NK-92 (cell line): ENCODE results near the gene MAPK10.
"Not testable (repeated sequence)": the region's sequence is repeated elsewhere in the genome, so short reads cannot be mapped to it uniquely, and the experiment has no call there.

Experiments
- DNase-seq: peaks from one replicate; lab custom pipeline; 2025; ENCODE audit not compliant: unreplicated experiment; lab: John Stamatoyannopoulos, UW

MAPK10 gene

GRCh38 chr4:86218746-86219473 is 140.9 kb downstream of the MAPK10 start:
- DNase-seq = no peak

- no peak for DNase-seq
Measured at GRCh38 chr4:86203176-86203575, 156.7 kb downstream of the MAPK10 start.

- DNase-seq = no peak
Measured at GRCh38 chr4:86185659-86186058, 174.2 kb downstream of the MAPK10 start.

GRCh38 chr4:86184901-86185285 is 175.0 kb downstream of the MAPK10 start:
- DNase-seq = no peak

GRCh38 chr4:86184216-86184900 is 175.5 kb downstream of the MAPK10 start:
- DNase-seq = no peak

- no peak for DNase-seq
Measured at GRCh38 chr4:86181585-86181984, 178.3 kb downstream of the MAPK10 start.

- DNase-seq = no peak
Measured at GRCh38 chr4:86178211-86178610, 181.6 kb downstream of the MAPK10 start.

- no peak for DNase-seq
Measured at GRCh38 chr4:86174506-86174905, 185.3 kb downstream of the MAPK10 start.

- DNase-seq = not testable (repeated sequence)
Measured at GRCh38 chr4:86168335-86168734, 191.5 kb downstream of the MAPK10 start.

GRCh38 chr4:86160426-86160825 is 199.4 kb downstream of the MAPK10 start:
- DNase-seq = no peak

- DNase-seq = no peak
Measured at GRCh38 chr4:86159216-86159615, 200.6 kb downstream of the MAPK10 start.

GRCh38 chr4:86156531-86156930 is 203.3 kb downstream of the MAPK10 start:
- DNase-seq = no peak

- no peak for DNase-seq
Measured at GRCh38 chr4:86155766-86156165, 204.1 kb downstream of the MAPK10 start.

- no peak for DNase-seq
Measured at GRCh38 chr4:86152454-86152853, 207.4 kb downstream of the MAPK10 start.

GRCh38 chr4:86151196-86151595 is 208.7 kb downstream of the MAPK10 start:
- DNase-seq = no peak

- no peak for DNase-seq
Measured at GRCh38 chr4:86141161-86141560, 218.7 kb downstream of the MAPK10 start.

- DNase-seq = no peak
Measured at GRCh38 chr4:86132468-86132867, 227.4 kb downstream of the MAPK10 start.

- no peak for DNase-seq
Measured at GRCh38 chr4:86131456-86131855, 228.4 kb downstream of the MAPK10 start.

- DNase-seq = no peak
Measured at GRCh38 chr4:86130160-86130933, 229.5 kb downstream of the MAPK10 start.

- DNase-seq = no peak
Measured at GRCh38 chr4:86129546-86129945, 230.3 kb downstream of the MAPK10 start.

- no peak for DNase-seq
Measured at GRCh38 chr4:86122404-86122803, 237.4 kb downstream of the MAPK10 start.

GRCh38 chr4:86118711-86119110 is 241.1 kb downstream of the MAPK10 start:
- DNase-seq = no peak
